Measurements from ENCODE around the gene RHBDD2. TPM values are rescaled to one million over a fixed set of nuclear protein-coding genes. Genes with fewer than 3 reads are reported as not detected.
"Not testable (repeated sequence)": the region's sequence is repeated elsewhere in the genome, so short reads cannot be mapped to it uniquely, and the experiment has no call there.

RHBDD2 gene
- total RNA-seq (100 to 1,000 TPM; 199 to 208 TPM), total RNA-seq (20.4 to 220 (median 52.6) reads per million in 172 experiments)
- polyA plus RNA-seq (2013, experiment 1 of 2): 41.2 TPM
- polyA plus RNA-seq (2013, experiment 2 of 2): 42.0 TPM

DNA sequence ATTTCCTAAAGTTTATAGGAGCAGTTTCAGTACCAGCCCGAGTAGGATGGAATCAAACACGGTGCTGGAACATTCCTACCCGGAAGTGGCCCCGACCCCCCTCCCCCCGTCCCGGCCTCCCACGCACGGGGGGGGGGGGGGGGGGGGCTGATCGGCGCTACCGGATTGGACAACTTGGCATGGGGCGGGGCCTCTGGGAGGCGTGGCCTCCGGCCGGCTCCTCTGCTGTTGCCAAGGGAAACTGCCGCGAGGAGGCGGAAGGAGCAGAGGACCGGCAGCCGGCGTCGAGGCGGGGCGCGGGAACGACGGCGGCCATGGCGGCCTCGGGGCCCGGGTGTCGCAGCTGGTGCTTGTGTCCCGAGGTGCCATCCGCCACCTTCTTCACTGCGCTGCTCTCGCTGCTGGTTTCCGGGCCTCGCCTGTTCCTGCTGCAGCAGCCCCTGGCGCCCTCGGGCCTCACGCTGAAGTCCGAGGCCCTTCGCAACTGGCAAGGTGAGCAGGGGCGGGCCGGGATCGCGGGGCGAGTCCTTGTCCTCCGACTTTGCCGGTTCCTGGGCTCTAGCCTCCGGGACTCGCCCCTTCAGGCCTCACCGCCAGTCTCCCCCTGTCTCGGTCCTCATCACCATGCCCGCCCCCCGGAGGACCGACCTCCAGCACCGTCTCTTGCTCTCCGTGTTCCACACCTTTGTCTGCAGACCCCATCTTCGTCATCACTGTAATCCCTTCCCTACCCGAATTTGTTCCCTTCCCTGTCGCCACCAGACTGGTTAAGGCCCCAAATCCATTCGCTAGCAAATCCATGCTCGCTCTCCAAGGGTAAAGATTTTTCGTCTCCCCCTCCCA lies at the start of gene RHBDD2:
Gene RHBDD2, plus strand, starts transcription at position 266 of the 843 bp plus-strand sequence. Its CDS starts 49 bp downstream, at position 315.
- Mint-ChIP-seq H3K4me1 (ENCODE audit: low read depth) (peaks cover 24% of the 10 kb centered on the region), H3K9me3 (no peaks in the 10 kb centered on the region), H3K36me3 (ENCODE audit: low read depth) (peaks cover 51% of the 10 kb centered on the region), H3K27ac (peak within 1 kb of the TSS; percentile 90), H3K27me3 (no peaks in the 10 kb centered on the region), H3K4me3 (peak within 1 kb of the TSS; percentile 92)
- TF ChIP-seq, protein P1, sequence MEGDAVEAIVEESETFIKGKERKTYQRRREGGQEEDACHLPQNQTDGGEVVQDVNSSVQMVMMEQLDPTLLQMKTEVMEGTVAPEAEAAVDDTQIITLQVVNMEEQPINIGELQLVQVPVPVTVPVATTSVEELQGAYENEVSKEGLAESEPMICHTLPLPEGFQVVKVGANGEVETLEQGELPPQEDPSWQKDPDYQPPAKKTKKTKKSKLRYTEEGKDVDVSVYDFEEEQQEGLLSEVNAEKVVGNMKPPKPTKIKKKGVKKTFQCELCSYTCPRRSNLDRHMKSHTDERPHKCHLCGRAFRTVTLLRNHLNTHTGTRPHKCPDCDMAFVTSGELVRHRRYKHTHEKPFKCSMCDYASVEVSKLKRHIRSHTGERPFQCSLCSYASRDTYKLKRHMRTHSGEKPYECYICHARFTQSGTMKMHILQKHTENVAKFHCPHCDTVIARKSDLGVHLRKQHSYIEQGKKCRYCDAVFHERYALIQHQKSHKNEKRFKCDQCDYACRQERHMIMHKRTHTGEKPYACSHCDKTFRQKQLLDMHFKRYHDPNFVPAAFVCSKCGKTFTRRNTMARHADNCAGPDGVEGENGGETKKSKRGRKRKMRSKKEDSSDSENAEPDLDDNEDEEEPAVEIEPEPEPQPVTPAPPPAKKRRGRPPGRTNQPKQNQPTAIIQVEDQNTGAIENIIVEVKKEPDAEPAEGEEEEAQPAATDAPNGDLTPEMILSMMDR (IDR thresholded peaks at IDR 0.05): no peak
- ChIA-PET CTCF (interaction anchor here (1.0 to 1.3 kb wide), 2 partner anchors 37 to 141 kb away, joined by 3 read pairs; no protein-coding TSS in a partner anchor), POLR2A (interaction anchor here (0.5 to 5.5 kb wide), 8 partner anchors 36 to 1221 kb away, joined by 3 to 46 read pairs (median 4); partner anchors contain the start of genes GTF2I, MDH2, POR and STYXL1)
- intact Hi-C loops (cut with DNase I, micrococcal nuclease): loop anchor here (1.0 to 10.0 kb wide), 3 partner anchors 36 to 436 kb away; partner anchors contain the start of genes POR (in 1 of the 2) and TMEM120A (in 1 of the 2)
- DNase-seq (peak; percentile 95 to 99 (median 97)), ATAC-seq (ENCODE audit: poor library complexity) (peak; percentile 87)
- peak within 1 kb of the TSS; percentile 96 for H3K4me3 ChIP-seq (ENCODE audit: low read length)
- H3K4me1 ChIP-seq (ENCODE audit: insufficient read depth, low read length): peaks cover 31% of the 10 kb centered on the region
- peak within 1 kb of the TSS; percentile 85 to 90 for H3K27ac ChIP-seq (ENCODE audit: low read depth in 1 of 2, low read length in 2 of 2)
- H3K36me3 ChIP-seq (ENCODE audit: insufficient read depth, low read length): peaks cover 38% of the 10 kb centered on the region
- no peaks in the 10 kb centered on the region for H3K27me3 ChIP-seq (ENCODE audit: control insufficient read depth in 1 of 2, insufficient read depth in 2 of 2, low read length in 2 of 2)
- no peaks in the 10 kb centered on the region for H3K9me3 ChIP-seq (ENCODE audit: control insufficient read depth in 1 of 2, insufficient read depth in 1 of 2, low read length in 2 of 2)

DNA sequence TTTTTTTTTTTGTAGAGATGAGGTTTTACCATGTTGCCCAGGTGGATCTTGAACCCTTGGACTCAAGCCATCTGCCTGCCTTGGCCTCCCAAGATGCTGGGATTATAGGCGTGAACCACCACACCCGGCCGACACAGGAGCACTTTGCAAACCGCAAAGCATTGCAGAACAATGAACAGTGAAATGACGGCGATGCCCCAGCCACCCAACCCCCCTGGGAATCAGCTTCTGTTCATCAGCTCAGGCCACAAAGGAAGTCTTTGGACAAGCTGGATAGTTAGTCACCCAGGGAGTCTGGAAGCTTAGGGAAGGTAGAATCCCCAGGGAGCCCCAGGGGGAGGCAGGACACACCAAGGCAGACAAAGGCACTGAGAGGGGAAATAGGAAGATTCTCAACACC lies 49.2 kb upstream of the RHBDD2 start:
- H3K27me3 Mint-ChIP-seq; H3K4me1 ChIP-seq (ENCODE audit: insufficient read depth, low read length); H3K27ac ChIP-seq (ENCODE audit: low read depth in 1 of 2, low read length in 2 of 2); CTCF ChIA-PET; H3K9me3 Mint-ChIP-seq; POLR2A ChIA-PET; H3K36me3 Mint-ChIP-seq (ENCODE audit: low read depth); H3K36me3 ChIP-seq (ENCODE audit: insufficient read depth, low read length); H3K4me3 ChIP-seq (ENCODE audit: low read length); H3K27ac Mint-ChIP-seq; H3K27me3 ChIP-seq (ENCODE audit: control insufficient read depth in 1 of 2, insufficient read depth in 2 of 2, low read length in 2 of 2); H3K4me3 Mint-ChIP-seq; H3K4me1 Mint-ChIP-seq (ENCODE audit: low read depth); H3K9me3 ChIP-seq (ENCODE audit: control insufficient read depth in 1 of 2, insufficient read depth in 1 of 2, low read length in 2 of 2); intact Hi-C loops (cut with DNase I, micrococcal nuclease); DNase-seq; ATAC-seq (ENCODE audit: poor library complexity): not testable (repeated sequence)

DNA sequence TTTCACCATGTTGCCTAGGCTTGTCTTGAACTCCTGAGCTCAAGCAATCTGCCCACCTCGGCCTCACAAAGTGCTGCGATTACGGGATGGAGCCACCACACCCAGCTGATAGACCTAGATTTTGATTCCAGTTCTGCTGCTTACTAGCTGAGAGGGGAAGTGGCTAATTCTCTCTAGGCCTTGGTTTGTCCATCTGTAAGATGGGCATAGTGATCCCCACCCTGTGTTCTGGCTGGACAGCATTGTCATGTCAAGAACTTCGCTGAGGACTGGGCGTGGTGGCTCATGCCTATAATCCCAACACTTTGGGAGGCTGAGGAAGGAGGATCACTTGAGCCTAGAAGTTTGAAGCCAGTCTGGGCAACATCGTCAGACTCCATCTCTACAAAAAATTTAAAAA lies 47.9 kb upstream of the RHBDD2 start:
- CTCF ChIA-PET: no interaction called here
- H3K4me1 Mint-ChIP-seq (ENCODE audit: low read depth): no peaks in the 10 kb centered on the region
- H3K27ac ChIP-seq (ENCODE audit: low read depth in 1 of 2, low read length in 2 of 2): no peak overlapping the region
- POLR2A ChIA-PET: no interaction called here
- no peak overlapping the region for H3K27ac Mint-ChIP-seq
- no peak for ATAC-seq (ENCODE audit: poor library complexity)
- no peaks in the 10 kb centered on the region for H3K27me3 Mint-ChIP-seq
- H3K27me3 ChIP-seq (ENCODE audit: control insufficient read depth in 1 of 2, insufficient read depth in 2 of 2, low read length in 2 of 2): no peaks in the 10 kb centered on the region
- H3K4me3 ChIP-seq (ENCODE audit: low read length): no peak overlapping the region
- no peaks in the 10 kb centered on the region for H3K9me3 Mint-ChIP-seq
- TF ChIP-seq, protein P1 (IDR thresholded peaks at IDR 0.05): no peak
- H3K4me1 ChIP-seq (ENCODE audit: insufficient read depth, low read length): no peaks in the 10 kb centered on the region
- intact Hi-C loops (cut with DNase I, micrococcal nuclease): no loop called here
- H3K4me3 Mint-ChIP-seq: no peak overlapping the region
- no peak for DNase-seq
- H3K36me3 Mint-ChIP-seq (ENCODE audit: low read depth): no peaks in the 10 kb centered on the region
- no peaks in the 10 kb centered on the region for H3K9me3 ChIP-seq (ENCODE audit: control insufficient read depth in 1 of 2, insufficient read depth in 1 of 2, low read length in 2 of 2)
- no peaks in the 10 kb centered on the region for H3K36me3 ChIP-seq (ENCODE audit: insufficient read depth, low read length)

DNA sequence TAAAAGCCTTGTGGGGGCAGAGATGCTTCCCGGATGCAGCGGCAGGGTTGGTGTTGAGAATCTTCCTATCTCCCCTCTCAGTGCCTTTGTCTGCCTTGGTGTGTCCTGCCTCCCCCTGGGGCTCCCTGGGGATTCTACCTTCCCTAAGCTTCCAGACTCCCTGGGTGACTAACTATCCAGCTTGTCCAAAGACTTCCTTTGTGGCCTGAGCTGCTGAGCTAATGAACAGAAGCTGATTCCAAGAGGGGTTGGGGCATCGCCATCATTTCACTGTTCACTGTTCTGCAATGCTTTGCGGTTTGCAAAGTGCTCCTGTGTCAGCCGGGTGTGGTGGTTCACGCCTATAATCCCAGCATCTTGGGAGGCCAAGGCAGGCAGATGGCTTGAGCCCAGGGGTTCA lies 45.2 kb upstream of the RHBDD2 start:
- POLR2A ChIA-PET; ATAC-seq (ENCODE audit: poor library complexity); H3K4me1 Mint-ChIP-seq (ENCODE audit: low read depth); H3K9me3 Mint-ChIP-seq; H3K4me3 ChIP-seq (ENCODE audit: low read length); CTCF ChIA-PET; H3K27ac ChIP-seq (ENCODE audit: low read depth in 1 of 2, low read length in 2 of 2); H3K27me3 Mint-ChIP-seq; DNase-seq; intact Hi-C loops (cut with DNase I, micrococcal nuclease); H3K4me3 Mint-ChIP-seq; H3K27ac Mint-ChIP-seq; H3K36me3 Mint-ChIP-seq (ENCODE audit: low read depth); H3K27me3 ChIP-seq (ENCODE audit: control insufficient read depth in 1 of 2, insufficient read depth in 2 of 2, low read length in 2 of 2); H3K9me3 ChIP-seq (ENCODE audit: control insufficient read depth in 1 of 2, insufficient read depth in 1 of 2, low read length in 2 of 2); H3K36me3 ChIP-seq (ENCODE audit: insufficient read depth, low read length); H3K4me1 ChIP-seq (ENCODE audit: insufficient read depth, low read length): not testable (repeated sequence)

Measured in CD4-positive, alpha-beta T cell (primary cell).